Measurements from ENCODE around the gene KCNC4. TPM values are rescaled to one million over a fixed set of nuclear protein-coding genes. Genes with fewer than 3 reads are reported as not detected.

Gene KCNC4
- total RNA-seq, 4 donors from 2014 or later, result 2.9 to 9.0 (median 6.1) TPM

DNA sequence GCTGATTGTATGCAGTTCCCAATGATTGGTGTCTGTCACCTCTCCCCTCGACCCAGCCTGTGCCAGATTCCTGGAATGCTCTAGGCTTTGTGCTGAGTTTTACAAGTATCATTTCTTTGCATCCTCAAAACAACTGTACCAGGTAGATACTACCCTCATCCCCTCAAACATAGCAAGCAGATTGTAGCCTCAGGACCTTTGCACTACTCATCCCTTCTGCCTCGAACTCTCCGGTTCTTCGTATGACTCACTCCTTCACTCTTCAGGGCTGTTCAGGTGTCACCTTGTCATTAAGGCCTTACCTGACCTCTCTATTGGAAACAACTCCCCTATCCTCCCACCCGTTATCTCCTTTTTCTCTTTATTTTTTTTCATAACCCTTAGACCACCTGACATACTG, 8.0 kb downstream of the KCNC4 start:
- 87 to 90% methylated on average over 5 of the region's 5 CpGs for WGBS, 2 donors
- Histone ChIP-seq H3K4me3 (no peak overlapping the region), H3K27me3 (no peaks in the 10 kb centered on the region), H3K27ac (no peak overlapping the region), H3K4me1 (peaks cover 0 to 24% (median 0%) of the 10 kb centered on the region in 4 donors), H3K9me3 (no peaks in the 10 kb centered on the region), H3K36me3 (peaks cover 0 to 27% (median 0%) of the 10 kb centered on the region in 3 donors)
- no peak for DNase-seq (ENCODE audit: low spot score in 2 of 2)
- no peak for TF ChIP-seq EP300 (IDR thresholded peaks at IDR 0.05)
- TF ChIP-seq, protein P1, sequence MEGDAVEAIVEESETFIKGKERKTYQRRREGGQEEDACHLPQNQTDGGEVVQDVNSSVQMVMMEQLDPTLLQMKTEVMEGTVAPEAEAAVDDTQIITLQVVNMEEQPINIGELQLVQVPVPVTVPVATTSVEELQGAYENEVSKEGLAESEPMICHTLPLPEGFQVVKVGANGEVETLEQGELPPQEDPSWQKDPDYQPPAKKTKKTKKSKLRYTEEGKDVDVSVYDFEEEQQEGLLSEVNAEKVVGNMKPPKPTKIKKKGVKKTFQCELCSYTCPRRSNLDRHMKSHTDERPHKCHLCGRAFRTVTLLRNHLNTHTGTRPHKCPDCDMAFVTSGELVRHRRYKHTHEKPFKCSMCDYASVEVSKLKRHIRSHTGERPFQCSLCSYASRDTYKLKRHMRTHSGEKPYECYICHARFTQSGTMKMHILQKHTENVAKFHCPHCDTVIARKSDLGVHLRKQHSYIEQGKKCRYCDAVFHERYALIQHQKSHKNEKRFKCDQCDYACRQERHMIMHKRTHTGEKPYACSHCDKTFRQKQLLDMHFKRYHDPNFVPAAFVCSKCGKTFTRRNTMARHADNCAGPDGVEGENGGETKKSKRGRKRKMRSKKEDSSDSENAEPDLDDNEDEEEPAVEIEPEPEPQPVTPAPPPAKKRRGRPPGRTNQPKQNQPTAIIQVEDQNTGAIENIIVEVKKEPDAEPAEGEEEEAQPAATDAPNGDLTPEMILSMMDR (IDR thresholded peaks at IDR 0.05), result no peak
- no peak for TF ChIP-seq POLR2A (IDR thresholded peaks at IDR 0.05)

DNA sequence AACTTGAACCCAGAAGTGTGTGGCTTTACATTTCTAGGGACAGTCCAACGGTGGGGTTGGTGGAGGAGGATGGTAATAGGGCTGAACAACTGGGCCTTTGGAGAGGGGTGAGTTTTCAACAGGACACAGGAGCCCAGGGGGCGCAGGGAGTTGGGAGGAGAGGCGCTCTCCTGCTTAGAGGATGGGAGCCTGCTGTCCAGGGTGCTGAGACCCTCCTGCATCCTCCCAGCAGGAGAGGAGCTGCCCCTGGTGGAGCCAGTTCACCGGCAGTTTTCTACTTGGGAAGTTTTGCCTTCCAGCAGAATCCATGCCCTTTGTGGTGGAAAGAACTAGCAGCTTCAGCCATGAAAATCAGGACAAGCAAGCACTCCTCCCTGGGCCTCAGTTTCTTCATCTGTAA, 8.6 kb downstream of the KCNC4 start:
- Histone ChIP-seq H3K4me1 (peaks cover 0 to 18% (median 0%) of the 10 kb centered on the region in 4 donors), H3K27ac (no peak overlapping the region), H3K4me3 (no peak overlapping the region), H3K36me3 (peaks cover 0 to 33% (median 0%) of the 10 kb centered on the region in 3 donors), H3K27me3 (no peaks in the 10 kb centered on the region), H3K9me3 (no peaks in the 10 kb centered on the region)
- no peak for DNase-seq (ENCODE audit: low spot score in 2 of 2)
- WGBS, 2 donors, result 59 to 60% methylated on average over 4 of the region's 4 CpGs
- no peak for TF ChIP-seq POLR2A (IDR thresholded peaks at IDR 0.05)
- TF ChIP-seq EP300 (IDR thresholded peaks at IDR 0.05), result no peak
- TF ChIP-seq, protein P1 (IDR thresholded peaks at IDR 0.05), result no peak

DNA sequence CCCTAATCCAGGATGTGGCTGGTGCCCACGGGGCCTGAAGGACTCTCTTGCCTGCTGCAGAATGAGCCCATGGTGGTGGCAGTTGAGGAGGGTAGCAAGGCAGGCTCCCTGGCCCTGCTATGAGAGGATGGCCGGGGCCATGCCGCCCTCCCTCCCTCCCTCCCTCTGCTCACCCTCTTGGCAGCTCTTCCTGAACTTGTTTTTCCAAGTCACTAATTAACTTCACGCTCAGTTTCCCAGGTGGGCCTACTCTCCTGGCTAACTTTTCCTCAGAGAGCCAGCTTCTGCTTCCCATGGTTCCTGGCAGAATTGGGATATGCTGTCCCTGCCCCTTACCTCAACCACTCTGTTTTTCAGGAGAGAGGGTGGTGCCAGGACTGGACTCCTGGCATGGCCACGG, 10.2 kb downstream of the KCNC4 start:
- no peak overlapping the region for H3K4me3 ChIP-seq
- peaks cover 0 to 48% (median 0%) of the 10 kb centered on the region in 3 donors for H3K36me3 ChIP-seq
- DNase-seq (ENCODE audit: low spot score in 2 of 2), result no peak
- no peaks in the 10 kb centered on the region for H3K27me3 ChIP-seq
- H3K27ac ChIP-seq, result no peak overlapping the region
- H3K4me1 ChIP-seq, result peaks cover 0 to 3% (median 0%) of the 10 kb centered on the region in 4 donors
- H3K9me3 ChIP-seq, result no peaks in the 10 kb centered on the region
- TF ChIP-seq, protein P1 (IDR thresholded peaks at IDR 0.05), result no peak
- no peak for TF ChIP-seq EP300 (IDR thresholded peaks at IDR 0.05)
- WGBS, 2 donors, result 82% methylated on average over 5 of the region's 5 CpGs

DNA sequence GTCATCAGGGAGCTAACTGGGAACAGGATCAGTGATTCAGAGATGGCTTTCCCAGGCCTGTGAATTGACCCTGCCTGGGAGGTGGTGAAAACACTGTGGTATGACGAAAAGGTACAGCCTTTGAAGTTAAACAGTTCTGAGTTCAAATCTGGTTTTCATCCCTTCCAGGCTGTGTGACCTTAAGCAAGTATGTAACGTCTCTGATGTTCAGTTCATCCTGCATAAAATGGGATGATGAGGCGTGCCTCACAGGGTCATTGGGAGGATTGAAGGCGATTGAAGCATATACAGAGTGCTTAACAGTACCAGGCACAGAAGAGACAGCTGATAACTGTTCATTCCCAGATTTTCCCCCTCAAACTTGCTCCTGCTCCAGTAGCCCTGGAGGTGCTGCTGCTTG, 11.0 kb downstream of the KCNC4 start:
- DNase-seq (ENCODE audit: low spot score in 2 of 2), result no peak
- Histone ChIP-seq H3K27me3 (no peaks in the 10 kb centered on the region), H3K4me1 (no peaks in the 10 kb centered on the region), H3K9me3 (no peaks in the 10 kb centered on the region), H3K27ac (no peak overlapping the region), H3K4me3 (no peak overlapping the region), H3K36me3 (peaks cover 0 to 53% (median 0%) of the 10 kb centered on the region in 3 donors)
- 88 to 95% methylated on average over 4 of the region's 4 CpGs for WGBS, 2 donors
- TF ChIP-seq, protein P1 (IDR thresholded peaks at IDR 0.05), result no peak
- TF ChIP-seq POLR2A (IDR thresholded peaks at IDR 0.05), result no peak
- no peak for TF ChIP-seq EP300 (IDR thresholded peaks at IDR 0.05)

DNA sequence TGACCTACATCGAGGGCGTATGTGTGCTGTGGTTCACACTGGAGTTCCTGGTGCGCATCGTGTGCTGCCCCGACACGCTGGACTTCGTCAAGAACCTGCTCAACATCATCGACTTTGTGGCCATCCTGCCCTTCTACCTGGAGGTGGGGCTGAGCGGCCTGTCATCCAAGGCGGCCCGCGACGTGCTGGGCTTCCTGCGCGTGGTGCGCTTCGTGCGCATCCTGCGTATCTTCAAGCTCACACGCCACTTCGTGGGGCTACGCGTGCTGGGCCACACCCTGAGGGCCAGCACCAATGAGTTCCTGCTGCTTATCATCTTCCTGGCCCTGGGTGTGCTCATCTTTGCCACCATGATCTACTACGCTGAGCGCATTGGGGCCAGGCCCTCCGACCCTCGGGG, 13.0 kb downstream of the KCNC4 start:
- Histone ChIP-seq H3K27ac (no peak overlapping the region), H3K36me3 (peaks cover 0 to 66% (median 0%) of the 10 kb centered on the region in 3 donors), H3K4me1 (no peaks in the 10 kb centered on the region), H3K4me3 (no peak overlapping the region), H3K27me3 (no peaks in the 10 kb centered on the region), H3K9me3 (no peaks in the 10 kb centered on the region)
- WGBS, 2 donors, result 95% methylated on average over 25 to 27 of the region's 27 CpGs
- TF ChIP-seq POLR2A (IDR thresholded peaks at IDR 0.05) (no peak), EP300 (IDR thresholded peaks at IDR 0.05) (no peak)
- TF ChIP-seq, protein P1 (IDR thresholded peaks at IDR 0.05), result no peak
- no peak for DNase-seq (ENCODE audit: low spot score in 2 of 2)
